Endothelial cell of umbilical vein (primary cell): ENCODE results near the gene PCDH15. TPM values are rescaled to one million over a fixed set of nuclear protein-coding genes. Genes with fewer than 3 reads are reported as not detected.

Source experiments
- BruUV-seq: library from RNA; stranded (reverse); fragments of 400-500 nt; replicated peaks from 2 replicates; lab custom pipeline; 2021; lab: Mats Ljungman, UMichigan
- CTCF ChIA-PET: fragments of 300-600, 350-600 bp; sonication (Branson Sonifier 250); formaldehyde crosslinking; loops from one replicate; lab custom pipeline; 2021; ENCODE audit warnings: antibody characterized with exemption, inconsistent platforms; lab: Charles Lee
- POLR2A ChIA-PET: fragments of 300-600, 350-600 bp; sonication (Branson Sonifier 250); formaldehyde crosslinking; loops from one replicate; lab custom pipeline; 2021; ENCODE audit warnings: antibody characterized with exemption, inconsistent platforms; lab: Charles Lee
- DNase-seq: peaks from one replicate; pipeline ENCODE4 v3.0.0-alpha.2; 2011; ENCODE audit warnings: low read depth, low spot score
- FAIRE-seq: peaks from 2 replicates; lab custom pipeline; 2011; peaks lifted over from hg19 to GRCh38; lab: Jason Lieb, UNC
- H2AFZ ChIP-seq: 2 replicates; pipeline ENCODE4 v1.6.0; 2012; ENCODE audit warnings: low read depth, low read length, control low read depth, inconsistent platforms
- H3K27ac ChIP-seq: 2 replicates; pipeline ENCODE4 v1.5.1; 2011; ENCODE audit warnings: low read depth, mild to moderate bottlenecking, control low read depth, low read length, moderate library complexity; ENCODE audit not compliant: insufficient read depth
- H3K27me3 ChIP-seq, 2 experiments: 2 replicates each; pipeline versions ENCODE4 v1.6.0 to v1.6.1; 2011; ENCODE audit warnings: low read length in 2 of 2, mixed read lengths in 1 of 2; ENCODE audit not compliant: control insufficient read depth in 2 of 2, insufficient read depth in 2 of 2
- H3K36me3 ChIP-seq, 2 experiments: 2 replicates in 1 of 2; 3 replicates in 1 of 2; pipeline ENCODE4 v1.5.1; 2011; ENCODE audit warnings: low read length in 2 of 2, mild to moderate bottlenecking in 1 of 2, moderate library complexity in 1 of 2; ENCODE audit not compliant: control insufficient read depth in 2 of 2, insufficient read depth in 2 of 2; ENCODE audit errors: extremely low read depth in 1 of 2
- H3K4me1 ChIP-seq: 3 replicates; pipeline ENCODE4 v1.5.1; 2011; ENCODE audit warnings: mild to moderate bottlenecking, low read length; ENCODE audit not compliant: control insufficient read depth, insufficient read depth; ENCODE audit errors: extremely low read depth
- H3K4me2 ChIP-seq: 2 replicates; pipeline ENCODE4 v1.6.1; 2011; ENCODE audit warnings: low read length, control low read depth, mixed read lengths; ENCODE audit not compliant: insufficient read depth
- H3K4me3 ChIP-seq, 3 experiments: fragments of 200-600 bp in 1 of 3; sonication (generic), shearing (Covaris generic) in 1 of 3; replicated peaks in 1 of 3; 2 replicates each; pipeline ENCODE4 v1.5.1; 2011 to 2016; ENCODE audit warnings: control low read depth in 3 of 3, low read length in 3 of 3, mild to moderate bottlenecking in 2 of 3, inconsistent platforms in 1 of 3, low read depth in 1 of 3, moderate library complexity in 1 of 3; ENCODE audit not compliant: insufficient read depth in 1 of 3
- H3K79me2 ChIP-seq: 2 replicates; pipeline ENCODE4 v1.6.0; 2012; ENCODE audit warnings: low read length, inconsistent platforms; ENCODE audit not compliant: control insufficient read depth, insufficient read depth
- H3K9ac ChIP-seq: replicated peaks from 2 replicates; pipeline ENCODE3; 2011; ENCODE audit warnings: low read length, control low read depth; ENCODE audit not compliant: insufficient read depth; ENCODE audit errors: extremely low read depth
- H3K9me1 ChIP-seq: replicated peaks from 3 replicates; pipeline ENCODE4 v1.6.0; 2011; ENCODE audit warnings: mild to moderate bottlenecking, low read length; ENCODE audit not compliant: control insufficient read depth, insufficient read depth; ENCODE audit errors: extremely low read depth
- H3K9me3 ChIP-seq: replicated peaks from 2 replicates; pipeline ENCODE4 v1.5.1; 2012; ENCODE audit warnings: low read length, inconsistent platforms; ENCODE audit not compliant: control insufficient read depth, insufficient read depth
- H4K20me1 ChIP-seq: replicated peaks from 2 replicates; pipeline ENCODE3; 2011; ENCODE audit warnings: mild to moderate bottlenecking, low read length; ENCODE audit not compliant: control insufficient read depth, insufficient read depth; ENCODE audit errors: extremely low read depth
- CTCF ChIP-seq, 2 donors: IDR thresholded peaks; 1 replicate in 1 of 2; 2 replicates in 1 of 2; pipeline ENCODE4 v1.5.1; 2011; ENCODE audit warnings: low read length in 2 of 2, mild to moderate bottlenecking in 2 of 2, moderate library complexity in 2 of 2, control low read depth in 1 of 2, inconsistent platforms in 1 of 2, low read depth in 1 of 2; ENCODE audit not compliant: insufficient read depth in 1 of 2; ENCODE audit errors: extremely low read depth in 1 of 2
- EZH2 ChIP-seq: IDR thresholded peaks from 2 replicates; pipeline ENCODE4 v1.6.1; 2012; ENCODE audit warnings: borderline replicate concordance, low read depth, mild to moderate bottlenecking, moderate library complexity, low read length, inconsistent platforms; ENCODE audit not compliant: severe bottlenecking
- FOS ChIP-seq: IDR thresholded peaks from 2 replicates; pipeline ENCODE4 v1.6.1; 2011; ENCODE audit warnings: mild to moderate bottlenecking, low read length, moderate library complexity, borderline replicate concordance; ENCODE audit not compliant: insufficient read depth
- GATA2 ChIP-seq: IDR thresholded peaks from 2 replicates; pipeline ENCODE4 v1.7.0; 2011; ENCODE audit warnings: low read depth, mild to moderate bottlenecking, moderate library complexity, mixed read lengths, low read length; ENCODE audit not compliant: insufficient read length, insufficient read depth
- JUN ChIP-seq: IDR thresholded peaks from 2 replicates; pipeline ENCODE4 v1.6.1; 2011; ENCODE audit warnings: borderline replicate concordance, low read depth; ENCODE audit not compliant: insufficient read length, insufficient read depth
- MAX ChIP-seq: IDR thresholded peaks from 2 replicates; pipeline ENCODE4 v1.6.1; 2011; ENCODE audit not compliant: insufficient read depth, insufficient read length
- MYC ChIP-seq: IDR thresholded peaks from one replicate; pipeline ENCODE4 v1.6.1; 2011; ENCODE audit warnings: mild to moderate bottlenecking, low read depth, low read length
- POLR2A ChIP-seq: IDR thresholded peaks from 2 replicates; pipeline ENCODE4 v1.6.1; 2012; ENCODE audit warnings: low read depth, mild to moderate bottlenecking, control low read depth, low read length
- POLR2AphosphoS5 ChIP-seq: IDR thresholded peaks from 2 replicates; pipeline ENCODE4 v1.6.1; 2012; ENCODE audit warnings: low read depth, mild to moderate bottlenecking, control low read depth, low read length, moderate library complexity; ENCODE audit not compliant: insufficient read depth
- dilution Hi-C: fragments of 300-500 bp; cut with MboI; formaldehyde crosslinking; loops from one replicate; pipeline ENCODE4 v1.15.0; 2019; ENCODE audit warnings: low sequenced_read_pairs; ENCODE audit not compliant: extremely low pct_ligation_motif_present
- intact Hi-C: fragments of 100-400 bp; cut with micrococcal nuclease; formaldehyde crosslinking; loops from one replicate; pipeline ENCODE4 v1.10.0; 2022
- polyA plus RNA-seq, 4 experiments: library from polyadenylated mRNA; depleted of rRNA in 3 of 4; stranded (reverse) in 3 of 4; unstranded in 1 of 4; fragments of >200 nt; gene quantifications; 2 replicates each; pipeline versions ENCODE4 v1.2.1 to v1.2.3, GENCODE V29; 2011 to 2012; ENCODE audit warnings: missing spikeins in 1 of 4
- total RNA-seq: library from RNA; stranded (reverse); gene quantifications from 2 replicates; pipeline ENCODE4 v1.2.3, GENCODE V29; 2021

Gene PCDH15
- total and polyA plus RNA-seq, 2 donors (not counting 3 experiments of a cell fraction or from before 2014, with no cell fraction given), result 0.04 TPM; not detected in 1

- Histone ChIP-seq H3K9ac (no peak overlapping the region), H3K27ac (no peak overlapping the region), H3K36me3 (no peaks in the 10 kb centered on the region), H3K9me1 (no peaks in the 10 kb centered on the region), H3K27me3 (no peaks in the 10 kb centered on the region), H3K4me1 (peaks cover 11% of the 10 kb centered on the region), H3K4me3 (no peak overlapping the region), H3K4me2 (no peak overlapping the region), H3K79me2 (no peaks in the 10 kb centered on the region), H3K9me3 (no peaks in the 10 kb centered on the region), H2AFZ (no peak overlapping the region), H4K20me1 (no peaks in the 10 kb centered on the region)
- ChIA-PET CTCF (no interaction called here), POLR2A (no interaction called here)
- TF ChIP-seq POLR2A, result no peak
- TF ChIP-seq CTCF (IDR thresholded peaks at IDR 0.05; ENCODE audit: extremely low read depth in 1 of 2, insufficient read depth in 1 of 2, low read depth in 1 of 2, low read length in 2 of 2), result no peak
- TF ChIP-seq FOS, result no peak
- no peak for TF ChIP-seq JUN
- no peak for TF ChIP-seq POLR2AphosphoS5
- TF ChIP-seq EZH2, result no peak
- no peak for TF ChIP-seq MAX
- TF ChIP-seq GATA2, result no peak
- TF ChIP-seq MYC, result no peak
- DNase-seq (no peak), FAIRE-seq (no peak)
- dilution Hi-C loops, result no loop called here
- intact Hi-C loops, result loop anchor here (5.0 kb wide), 1 partner anchor 252 kb away; no protein-coding TSS in a partner anchor
- no TSS peak for BruUV-seq
Observed at GRCh38 chr10:53833908-53834307, 967.1 kb downstream of the PCDH15 start.
